LoVo (cell line): Measurements from ENCODE around the gene MTMR6.

Experiments
- DNase-seq: peaks from one replicate; pipeline ENCODE4 v3.0.0-alpha.2; 2016; ENCODE audit warnings: low spot score

The MTMR6 gene

GRCh38 chr13:25280396-25280795 is 6.9 kb downstream of the MTMR6 start:
- no peak for DNase-seq

DNA sequence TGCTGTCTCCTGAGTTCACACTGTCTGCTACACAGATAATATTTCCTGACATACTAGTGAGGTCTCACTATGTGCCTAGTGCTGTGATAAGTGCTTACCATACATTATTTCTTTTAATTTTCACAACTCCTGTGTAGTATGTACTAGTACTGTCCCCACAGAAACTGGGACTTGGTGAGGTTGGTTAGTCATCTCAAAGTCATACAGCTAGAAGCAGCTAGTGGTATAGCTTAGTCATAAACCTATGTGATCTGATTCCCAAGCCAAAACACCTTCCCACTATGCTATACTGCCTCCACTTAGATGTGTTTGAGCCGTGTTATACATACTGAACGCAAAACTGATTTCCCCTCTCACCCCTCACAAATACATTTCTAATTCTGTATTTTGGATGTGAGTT is 10.5 kb downstream of the MTMR6 start:
- no peak for DNase-seq

- DNase-seq = no peak
Measured at GRCh38 chr13:25268561-25268960, 18.7 kb downstream of the MTMR6 start.

DNA sequence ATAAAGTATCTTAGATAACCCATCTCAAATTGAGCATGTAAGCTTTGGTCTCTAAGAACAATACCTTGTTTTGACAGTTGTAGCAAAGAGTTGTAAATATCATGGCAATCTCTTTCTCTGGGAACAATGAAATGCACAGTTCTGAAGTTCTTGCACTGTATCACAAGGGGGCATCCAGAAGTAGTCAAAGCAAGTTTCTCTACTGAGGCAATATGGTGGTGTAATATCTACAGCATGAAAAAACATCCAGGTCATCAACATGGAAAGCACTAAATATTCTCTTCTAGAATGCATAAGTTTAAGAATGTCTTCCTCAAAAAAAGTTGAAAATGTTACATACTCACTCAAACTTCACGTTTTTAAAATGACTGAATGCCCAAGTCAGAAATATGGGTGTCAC is 19.6 kb downstream of the MTMR6 start:
- no peak for DNase-seq

GRCh38 chr13:25266706-25267105 is 20.6 kb downstream of the MTMR6 start:
- no peak for DNase-seq

GRCh38 chr13:25262261-25262660 is 25.0 kb downstream of the MTMR6 start:
- no peak for DNase-seq

DNA sequence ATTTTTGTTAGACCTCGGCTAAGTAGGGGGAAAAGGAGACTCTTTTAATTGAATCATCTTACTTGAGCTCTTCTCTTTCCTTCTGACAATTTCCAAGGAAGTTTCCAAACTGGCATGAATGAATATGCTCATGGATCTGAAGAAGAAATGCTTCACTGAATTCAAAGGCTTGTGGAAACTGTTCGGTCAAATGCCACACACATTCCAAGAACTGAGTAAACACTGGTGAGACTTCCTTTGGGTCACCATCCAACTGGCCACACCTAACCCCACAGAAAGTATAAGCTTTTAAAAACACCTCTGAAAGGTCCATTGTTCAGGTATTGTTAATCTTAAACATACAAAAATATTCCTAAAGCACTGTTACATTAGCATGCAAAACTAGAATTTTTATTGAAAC is 33.6 kb downstream of the MTMR6 start:
- DNase-seq = peak; percentile 51

- no peak for DNase-seq
Measured at GRCh38 chr13:25252752-25253151, 34.5 kb downstream of the MTMR6 start.

DNA sequence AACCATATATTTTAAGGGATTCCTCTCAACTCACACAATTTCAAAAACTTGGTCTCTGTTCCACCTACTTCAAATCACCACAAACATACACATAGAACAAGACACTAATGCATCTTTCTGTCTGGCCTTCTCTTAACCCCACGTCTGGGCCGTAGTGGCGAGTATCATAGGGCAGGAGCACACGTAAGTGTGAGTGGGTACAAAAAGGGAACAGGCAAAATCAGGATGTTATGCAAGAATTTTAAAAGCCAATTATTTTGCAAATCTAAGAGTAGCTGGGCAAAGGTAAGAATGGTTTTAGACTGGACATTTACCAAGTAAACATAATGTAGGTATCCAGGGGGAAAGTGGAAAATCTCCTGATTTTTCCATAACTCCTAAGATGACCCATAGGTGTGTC is 35.1 kb downstream of the MTMR6 start:
- DNase-seq = no peak

DNA sequence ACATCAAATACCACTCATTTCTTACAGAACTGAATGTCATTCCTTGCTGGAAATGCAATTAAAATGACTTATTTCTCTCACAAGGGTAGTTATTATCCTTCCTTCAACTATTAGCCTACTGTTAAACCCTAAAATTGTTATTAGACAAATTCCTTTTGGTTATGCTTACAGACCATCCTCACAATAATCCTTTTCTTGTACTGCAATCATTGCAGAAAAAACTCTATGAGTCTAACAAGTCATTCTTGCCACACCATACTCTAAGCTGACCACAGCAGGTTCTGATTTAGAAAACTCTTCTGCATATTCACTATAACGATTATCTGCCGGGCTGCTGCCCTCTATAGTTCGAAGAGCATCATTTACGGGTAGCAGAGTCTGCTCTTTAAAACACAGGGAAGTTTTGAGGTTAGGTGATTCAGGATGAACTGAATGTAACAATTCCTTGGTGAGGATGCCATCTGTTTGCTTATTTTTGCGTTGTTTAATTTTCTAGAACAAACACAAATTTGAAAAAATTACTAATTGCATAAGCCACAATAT is 38.2 kb downstream of the MTMR6 start:
- no peak for DNase-seq

DNA sequence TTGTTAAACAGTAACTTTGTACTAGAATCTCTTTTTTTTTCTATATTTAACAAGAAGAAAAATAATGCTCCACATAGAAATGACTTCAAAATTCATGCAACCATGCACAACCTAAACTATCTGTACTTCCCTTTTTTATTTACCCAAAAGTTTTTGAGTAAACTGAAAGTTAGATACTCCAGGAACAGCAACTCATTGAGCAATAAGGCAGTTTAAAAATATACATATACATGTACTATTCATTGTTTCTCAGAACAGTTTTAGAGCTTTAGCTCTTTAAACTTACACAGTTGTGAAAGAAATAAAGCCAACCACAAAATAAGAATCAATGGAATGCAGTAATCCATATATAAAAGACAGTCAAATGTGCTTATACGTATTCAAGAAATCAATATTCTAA is 39.2 kb downstream of the MTMR6 start:
- no peak for DNase-seq

GRCh38 chr13:25247360-25247759 is 39.9 kb downstream of the MTMR6 start:
- no peak for DNase-seq

DNA sequence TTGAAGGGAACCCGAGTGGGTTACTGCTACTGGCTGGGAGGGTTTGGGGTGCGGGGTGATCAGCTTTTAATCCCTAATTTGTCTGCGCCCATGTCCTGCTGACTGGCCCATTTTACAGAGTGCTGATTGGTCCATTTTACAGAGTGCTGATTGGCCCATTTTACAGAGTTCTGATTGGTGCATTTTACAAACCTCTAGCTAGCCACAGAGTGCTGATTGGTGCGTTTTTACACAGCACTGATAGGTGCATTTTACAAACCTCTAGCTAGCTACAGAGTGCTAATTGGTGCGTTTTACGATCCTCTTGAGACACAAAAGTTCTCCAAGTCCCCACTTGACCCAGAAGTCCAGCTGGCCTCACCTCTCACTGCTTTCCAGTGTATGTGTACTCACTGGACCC is 43.2 kb downstream of the MTMR6 start:
- no peak for DNase-seq

- no peak for DNase-seq
Measured at GRCh38 chr13:25242956-25243355, 44.3 kb downstream of the MTMR6 start.

- DNase-seq = no peak
Measured at GRCh38 chr13:25241007-25241406, 46.3 kb downstream of the MTMR6 start.

DNA sequence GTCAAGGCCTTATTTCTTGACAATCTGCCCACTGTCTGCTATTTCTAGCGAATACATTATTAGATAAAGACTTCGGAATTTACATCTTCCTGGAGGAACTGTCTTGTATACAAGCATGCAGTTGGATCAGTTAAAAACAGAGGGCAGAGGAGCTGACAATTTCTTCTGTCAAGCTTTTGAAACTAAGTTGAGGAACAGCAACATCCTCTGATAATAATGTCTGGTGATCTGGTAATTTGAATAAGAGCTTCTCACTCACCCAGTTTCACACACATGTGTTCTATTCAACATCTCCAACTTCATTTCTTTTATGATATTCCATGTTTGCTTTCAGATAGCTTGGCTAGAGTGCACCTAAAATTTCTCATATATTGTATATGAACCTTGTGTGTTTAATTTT is 50.2 kb downstream of the MTMR6 start:
- no peak for DNase-seq

GRCh38 chr13:25233861-25234260 is 53.4 kb downstream of the MTMR6 start:
- DNase-seq = no peak

DNA sequence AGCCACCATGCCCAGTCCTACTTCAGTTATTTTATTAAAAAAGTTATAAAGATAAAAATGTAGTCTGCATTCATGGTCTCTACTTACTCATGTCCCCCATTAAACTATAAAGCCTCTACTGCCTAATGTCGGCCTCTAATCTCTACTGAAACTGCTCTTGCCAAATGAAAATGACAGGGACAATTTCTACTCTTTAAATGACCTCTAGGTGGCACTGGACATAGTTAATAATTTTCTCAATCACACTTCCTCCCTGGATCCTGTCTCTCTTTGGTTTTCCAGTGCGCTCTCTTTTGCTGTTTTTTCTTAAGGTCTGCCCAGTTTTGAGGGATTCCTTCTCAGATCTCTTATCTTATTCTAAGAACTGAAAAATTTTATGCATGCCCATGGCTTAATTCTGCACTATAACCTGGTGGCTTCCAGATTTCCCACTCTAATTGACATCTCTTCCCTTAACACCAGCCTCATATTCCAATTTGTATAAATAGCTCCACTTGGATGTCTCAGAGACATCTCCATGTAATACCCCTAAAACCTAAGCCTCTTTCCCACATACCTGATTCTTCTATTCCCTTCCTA is 54.3 kb downstream of the MTMR6 start:
- peak; percentile 53 for DNase-seq

DNA sequence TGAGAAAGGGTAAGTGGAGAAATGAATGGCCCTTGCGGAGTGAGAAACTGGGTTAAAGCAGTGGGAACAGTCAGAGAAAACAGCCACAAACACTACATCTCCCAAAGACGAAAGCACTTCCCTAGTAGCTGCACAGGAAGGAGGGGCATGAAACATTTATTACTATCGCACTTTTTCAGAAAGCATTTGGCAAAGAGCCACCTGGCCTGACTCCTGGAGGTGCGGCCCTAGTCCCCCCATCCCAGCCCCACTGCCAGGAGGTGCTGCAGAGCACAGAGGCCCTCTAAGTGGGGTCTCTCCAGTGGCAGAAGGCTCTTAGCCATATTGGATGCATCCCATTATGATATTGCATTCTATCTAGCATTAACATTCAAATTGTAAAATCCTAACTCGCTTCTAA is 55.8 kb downstream of the MTMR6 start:
- no peak for DNase-seq

GRCh38 chr13:25227690-25228089 is 59.6 kb downstream of the MTMR6 start:
- DNase-seq = no peak

DNA sequence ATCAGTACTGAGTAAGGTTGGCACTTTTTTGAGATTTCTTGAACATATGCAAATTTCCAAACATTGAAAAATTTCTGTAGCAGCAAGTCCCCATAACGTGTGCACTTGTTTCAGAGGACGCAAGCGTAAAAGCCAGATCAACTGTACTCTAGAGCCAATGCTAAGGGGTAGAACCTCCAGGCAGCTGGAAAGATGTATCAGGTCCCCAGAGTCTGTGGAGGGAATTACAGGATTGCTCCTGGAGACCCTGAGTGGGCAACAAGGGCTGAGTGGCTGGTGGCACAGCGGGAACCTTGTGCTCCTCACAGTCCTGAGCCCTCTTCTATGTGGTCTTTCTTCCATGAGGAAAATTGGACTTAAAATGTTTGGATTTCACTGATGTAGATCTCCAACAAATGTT is 61.3 kb downstream of the MTMR6 start:
- no peak for DNase-seq

DNA sequence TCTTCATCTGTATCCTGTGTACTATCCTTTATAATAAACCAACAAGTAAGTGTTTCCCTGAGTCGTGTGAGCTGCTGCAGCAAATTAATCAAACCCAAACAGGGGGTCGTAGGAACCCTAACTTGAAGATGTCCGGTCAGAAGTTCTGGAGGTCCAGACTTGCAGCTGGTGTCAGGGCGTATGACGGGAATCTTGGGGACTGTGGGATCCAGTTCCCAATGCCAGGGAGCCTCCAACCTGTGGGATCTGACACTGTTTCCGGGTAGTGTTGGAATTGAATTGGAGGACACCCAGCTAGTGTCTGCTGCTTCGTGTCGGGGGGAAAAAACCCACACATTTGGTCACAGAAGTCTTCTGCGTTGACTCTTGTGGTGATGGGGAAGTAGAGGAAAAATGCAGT is 63.1 kb downstream of the MTMR6 start:
- DNase-seq = no peak

DNA sequence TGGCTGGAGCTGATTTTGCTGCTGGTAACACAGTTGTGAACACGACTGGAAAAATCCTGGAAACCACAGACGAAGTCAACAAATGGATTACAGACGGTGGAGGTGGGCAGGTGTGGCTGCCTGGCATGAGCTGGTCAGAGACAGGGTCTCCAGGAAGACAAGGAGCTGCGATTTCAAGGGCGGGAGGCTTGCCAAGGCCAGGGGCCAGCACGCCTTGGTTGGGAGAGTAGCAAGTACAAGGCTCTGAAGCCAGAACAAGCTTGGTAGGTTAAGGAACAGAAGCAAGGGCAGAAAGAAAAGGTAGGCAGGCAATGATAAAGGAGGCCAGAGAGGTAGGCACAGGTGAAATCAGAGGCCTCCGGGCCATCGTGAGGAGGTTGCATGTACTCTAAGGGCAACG is 64.5 kb downstream of the MTMR6 start:
- no peak for DNase-seq

GRCh38 chr13:25218019-25218418 is 69.3 kb downstream of the MTMR6 start:
- DNase-seq = no peak
